ENCODE results near the gene TPD52L1.
A peak's percentile ranks its signal among the peaks of the same experiment; 100 is the strongest.
"Not testable (repeated sequence)": the region's sequence is repeated elsewhere in the genome, so short reads cannot be mapped to it uniquely, and the experiment has no call there.

The TPD52L1 gene

GRCh38 chr6:125269328-125269985, 115.9 kb downstream of the TPD52L1 start:
- no peak for DNase-seq (ENCODE audit: extremely low read depth in 1 of 2, low read depth in 1 of 2)

GRCh38 chr6:125270380-125270779, 116.8 kb downstream of the TPD52L1 start:
- DNase-seq (ENCODE audit: extremely low read depth in 1 of 2, low read depth in 1 of 2), result no peak

- DNase-seq (ENCODE audit: extremely low read depth in 1 of 2, low read depth in 1 of 2), result no peak
Measured at GRCh38 chr6:125271486-125272159, 118.0 kb downstream of the TPD52L1 start.

- DNase-seq (ENCODE audit: extremely low read depth in 1 of 2, low read depth in 1 of 2), result no peak
Measured at GRCh38 chr6:125273251-125273650, 119.7 kb downstream of the TPD52L1 start.

- no peak for DNase-seq (ENCODE audit: extremely low read depth in 1 of 2, low read depth in 1 of 2)
Measured at GRCh38 chr6:125273965-125274364, 120.4 kb downstream of the TPD52L1 start.

GRCh38 chr6:125274935-125275334, 121.4 kb downstream of the TPD52L1 start:
- DNase-seq (ENCODE audit: extremely low read depth in 1 of 2, low read depth in 1 of 2), result no peak

- no peak for DNase-seq (ENCODE audit: extremely low read depth in 1 of 2, low read depth in 1 of 2)
Measured at GRCh38 chr6:125275779-125276178, 122.2 kb downstream of the TPD52L1 start.

- DNase-seq (ENCODE audit: extremely low read depth in 1 of 2, low read depth in 1 of 2), result no peak
Measured at GRCh38 chr6:125277838-125278237, 124.3 kb downstream of the TPD52L1 start.

- DNase-seq (ENCODE audit: extremely low read depth in 1 of 2, low read depth in 1 of 2), result no peak
Measured at GRCh38 chr6:125279961-125280360, 126.4 kb downstream of the TPD52L1 start.

GRCh38 chr6:125280370-125281035, 126.9 kb downstream of the TPD52L1 start:
- DNase-seq (ENCODE audit: extremely low read depth in 1 of 2, low read depth in 1 of 2), result not testable (repeated sequence)

- DNase-seq (ENCODE audit: extremely low read depth in 1 of 2, low read depth in 1 of 2), result not testable (repeated sequence)
Measured at GRCh38 chr6:125282470-125282869, 128.9 kb downstream of the TPD52L1 start.

- DNase-seq (ENCODE audit: extremely low read depth in 1 of 2, low read depth in 1 of 2), result no peak
Measured at GRCh38 chr6:125285353-125285752, 131.8 kb downstream of the TPD52L1 start.

GRCh38 chr6:125285936-125286335, 132.4 kb downstream of the TPD52L1 start:
- DNase-seq (ENCODE audit: extremely low read depth in 1 of 2, low read depth in 1 of 2), result no peak

- DNase-seq (ENCODE audit: extremely low read depth in 1 of 2, low read depth in 1 of 2), result no peak
Measured at GRCh38 chr6:125287718-125288117, 134.1 kb downstream of the TPD52L1 start.

- DNase-seq (ENCODE audit: extremely low read depth in 1 of 2, low read depth in 1 of 2), result no peak
Measured at GRCh38 chr6:125293587-125293986, 140.0 kb downstream of the TPD52L1 start.

GRCh38 chr6:125294036-125294435, 140.5 kb downstream of the TPD52L1 start:
- DNase-seq (ENCODE audit: extremely low read depth in 1 of 2, low read depth in 1 of 2), result no peak

GRCh38 chr6:125294925-125295324, 141.4 kb downstream of the TPD52L1 start:
- DNase-seq (ENCODE audit: extremely low read depth in 1 of 2, low read depth in 1 of 2), result no peak

- DNase-seq (ENCODE audit: extremely low read depth in 1 of 2, low read depth in 1 of 2), result no peak
Measured at GRCh38 chr6:125296471-125296870, 142.9 kb downstream of the TPD52L1 start.

- DNase-seq (ENCODE audit: extremely low read depth in 1 of 2, low read depth in 1 of 2), result no peak
Measured at GRCh38 chr6:125299257-125299656, 145.7 kb downstream of the TPD52L1 start.

GRCh38 chr6:125300992-125301434, 147.4 kb downstream of the TPD52L1 start:
- DNase-seq (ENCODE audit: extremely low read depth in 1 of 2, low read depth in 1 of 2), result no peak

- DNase-seq (ENCODE audit: extremely low read depth in 1 of 2, low read depth in 1 of 2), result peak; percentile 25 to 27
Measured at GRCh38 chr6:125301435-125302391, 148.1 kb downstream of the TPD52L1 start, which contains the start of gene HDDC2. Gene HDDC2 (minus strand): TSS chr6:125301967. CDS start chr6:125301932, 35 bp downstream.
